IMR-90 (cell line): ENCODE results near the gene DCAF11. TPM values are rescaled to one million over a fixed set of nuclear protein-coding genes. Genes with fewer than 3 reads are reported as not detected.

ENCODE experiments used
- ATAC-seq: fragments of 200-7000 bp; cut with Tn5 transposase; 2 replicates; pipeline ENCODE4 v1.9.1; 2020; ENCODE audit warnings: low read depth, mild to moderate bottlenecking, moderate library complexity
- BruUV-seq: library from RNA; stranded (reverse); fragments of 400-500 nt; replicated peaks from 2 replicates; lab custom pipeline; 2021; lab: Mats Ljungman, UMichigan
- CTCF ChIA-PET: fragments of 300-600 bp; formaldehyde crosslinking; extraction: SDS; loops from one replicate; lab custom pipeline; 2021; ENCODE audit warnings: antibody characterized with exemption; lab: Yijun Ruan, JAX
- POLR2A ChIA-PET: fragments of 300-600 bp; sonication (Branson Sonifier 250); formaldehyde crosslinking; loops from one replicate; lab custom pipeline; 2022; ENCODE audit warnings: antibody characterized with exemption; ENCODE audit not compliant: unreplicated experiment; lab: Charles Lee
- DNase-seq: peaks from one replicate; pipeline ENCODE4 v3.0.0; 2013
- H2AFZ ChIP-seq: replicated peaks from 2 replicates; pipeline ENCODE3; 2013; ENCODE audit warnings: low read length, mild to moderate bottlenecking; ENCODE audit not compliant: poor library complexity
- H2AK5ac ChIP-seq: 2 replicates; pipeline ENCODE4 v1.6.1; 2013; ENCODE audit warnings: low read depth, low read length, inconsistent platforms
- H2AK9ac ChIP-seq: replicated peaks from 2 replicates; pipeline ENCODE3; 2013; ENCODE audit warnings: mild to moderate bottlenecking, low read depth, low read length, moderate library complexity; ENCODE audit not compliant: poor library complexity
- H2BK120ac ChIP-seq: 2 replicates; pipeline ENCODE4 v1.6.1; 2013; ENCODE audit warnings: low read depth, low read length, inconsistent platforms
- H2BK15ac ChIP-seq: 3 replicates; pipeline ENCODE4 v1.6.1; 2013; ENCODE audit warnings: low read depth, low read length, inconsistent platforms
- H2BK20ac ChIP-seq: 2 replicates; pipeline ENCODE4 v1.6.1; 2013; ENCODE audit warnings: low read depth, mild to moderate bottlenecking, inconsistent platforms, low read length, moderate library complexity
- H2BK5ac ChIP-seq: 2 replicates; pipeline ENCODE4 v1.6.1; 2013; ENCODE audit warnings: mild to moderate bottlenecking, low read depth, low read length, inconsistent platforms; ENCODE audit not compliant: poor library complexity, severe bottlenecking
- H3K14ac ChIP-seq: replicated peaks from 2 replicates; pipeline ENCODE4 v1.6.1; 2013; ENCODE audit warnings: low read depth, low read length, inconsistent platforms
- H3K18ac ChIP-seq: 2 replicates; pipeline ENCODE4 v1.6.1; 2013; ENCODE audit warnings: low read depth, low read length, control low read depth
- H3K23ac ChIP-seq: 2 replicates; pipeline ENCODE4 v1.6.1; 2013; ENCODE audit warnings: low read depth, low read length, inconsistent platforms
- H3K27ac ChIP-seq: 2 replicates; pipeline ENCODE4 v1.5.1; 2013; ENCODE audit warnings: mild to moderate bottlenecking, control low read depth, low read length; ENCODE audit not compliant: insufficient read depth
- H3K27me3 ChIP-seq: 2 replicates; pipeline ENCODE4 v1.6.1; 2013; ENCODE audit warnings: low read length; ENCODE audit not compliant: control insufficient read depth, insufficient read depth
- H3K36me3 ChIP-seq: 2 replicates; pipeline ENCODE4 v1.6.1; 2013; ENCODE audit warnings: low read length, mixed read lengths; ENCODE audit not compliant: control insufficient read depth, insufficient read depth
- H3K4ac ChIP-seq: 2 replicates; pipeline ENCODE4 v1.6.1; 2013; ENCODE audit warnings: low read depth, low read length, inconsistent platforms
- H3K4me1 ChIP-seq: 2 replicates; pipeline ENCODE4 v1.6.1; 2013; ENCODE audit warnings: low read length, mixed read lengths; ENCODE audit not compliant: control insufficient read depth, insufficient read depth
- H3K4me2 ChIP-seq: 2 replicates; pipeline ENCODE4 v1.6.1; 2013; ENCODE audit warnings: low read depth, mild to moderate bottlenecking, control low read depth, low read length, moderate library complexity
- H3K4me3 ChIP-seq: 2 replicates; pipeline ENCODE4 v1.5.1; 2013; ENCODE audit warnings: low read depth, mild to moderate bottlenecking, control low read depth, low read length, moderate library complexity; ENCODE audit not compliant: insufficient read depth
- H3K56ac ChIP-seq: 2 replicates; pipeline ENCODE4 v1.6.1; 2013; ENCODE audit warnings: low read length, inconsistent platforms; ENCODE audit not compliant: insufficient read depth; ENCODE audit errors: extremely low read depth
- H3K79me1 ChIP-seq, 2 experiments: 2 replicates each; pipeline ENCODE4 v1.6.1; 2013; ENCODE audit warnings: low read length in 2 of 2, inconsistent platforms in 1 of 2, low read depth in 1 of 2
- H3K9ac ChIP-seq: 2 replicates; pipeline ENCODE4 v1.6.1; 2013; ENCODE audit warnings: low read depth, low read length, control low read depth
- H3K9me1 ChIP-seq: 2 replicates; pipeline ENCODE4 v1.6.1; 2013; ENCODE audit warnings: low read length, inconsistent platforms; ENCODE audit not compliant: insufficient read depth
- H3K9me3 ChIP-seq: 2 replicates; pipeline ENCODE4 v1.6.1; 2013; ENCODE audit warnings: low read length; ENCODE audit not compliant: control insufficient read depth, insufficient read depth
- H4K20me1 ChIP-seq: 2 replicates; pipeline ENCODE4 v1.6.1; 2013; ENCODE audit warnings: low read length, inconsistent platforms; ENCODE audit not compliant: insufficient read depth
- H4K5ac ChIP-seq: 2 replicates; pipeline ENCODE4 v1.6.1; 2013; ENCODE audit warnings: mild to moderate bottlenecking, low read depth, low read length, control low read depth
- H4K8ac ChIP-seq, 2 experiments: 2 replicates each; pipeline ENCODE4 v1.6.1; 2013; ENCODE audit warnings: low read depth in 2 of 2, low read length in 2 of 2, control low read depth in 1 of 2, inconsistent platforms in 1 of 2
- H4K91ac ChIP-seq: 2 replicates; pipeline ENCODE4 v1.6.1; 2013; ENCODE audit warnings: low read depth, low read length, inconsistent platforms; ENCODE audit not compliant: insufficient read depth
- BHLHE40 ChIP-seq: fragments of 150-350 bp; IDR thresholded peaks from 2 replicates; pipeline ENCODE4 v1.6.1; 2016; ENCODE audit warnings: mild to moderate bottlenecking, low read depth, low read length
- CEBPB ChIP-seq: IDR thresholded peaks from 2 replicates; pipeline ENCODE4 v1.6.1; 2012; ENCODE audit warnings: low read depth, low read length, improper control_type of control experiment
- CHD1 ChIP-seq: IDR thresholded peaks from 2 replicates; pipeline ENCODE4 v1.6.1; 2012; ENCODE audit warnings: low read depth, low read length, improper control_type of control experiment
- MAFK ChIP-seq: IDR thresholded peaks from 2 replicates; pipeline ENCODE4 v1.6.1; 2012; ENCODE audit warnings: low read depth, low read length, improper control_type of control experiment
- MAZ ChIP-seq: IDR thresholded peaks from 2 replicates; pipeline ENCODE4 v1.6.1; 2012; ENCODE audit warnings: low read depth, mild to moderate bottlenecking, low read length, improper control_type of control experiment, moderate library complexity, borderline replicate concordance
- MXI1 ChIP-seq: IDR thresholded peaks from 2 replicates; pipeline ENCODE4 v1.6.1; 2012; ENCODE audit warnings: low read depth, mild to moderate bottlenecking, low read length, moderate library complexity, borderline replicate concordance
- NFE2L2 ChIP-seq: fragments of 150-350 bp; IDR thresholded peaks from 2 replicates; pipeline ENCODE4 v1.6.1; 2016; ENCODE audit warnings: low read depth, mild to moderate bottlenecking, low read length
- RAD21 ChIP-seq: IDR thresholded peaks from 2 replicates; pipeline ENCODE4 v1.6.1; 2012; ENCODE audit warnings: low read length, improper control_type of control experiment
- RCOR1 ChIP-seq: IDR thresholded peaks from 2 replicates; pipeline ENCODE4 v1.6.1; 2012; ENCODE audit warnings: mild to moderate bottlenecking, low read length, improper control_type of control experiment; ENCODE audit not compliant: insufficient replicate concordance
- RFX5 ChIP-seq: IDR thresholded peaks from 2 replicates; pipeline ENCODE4 v1.8.0; 2012; ENCODE audit warnings: low read depth, mild to moderate bottlenecking, low read length, moderate library complexity
- SMC3 ChIP-seq: fragments of 150-350 bp; IDR thresholded peaks from 2 replicates; pipeline ENCODE4 v1.6.1; 2016; ENCODE audit warnings: low read depth, mild to moderate bottlenecking, antibody characterized with exemption, low read length, moderate library complexity
- WGBS, 2 experiments: methylation state at CpG; one replicate each; pipeline versions ENCODE4 v1.1.5 to v1.1.7; 2013; ENCODE audit warnings: missing lambda C conversion rate in 2 of 2; ENCODE audit not compliant: insufficient read length in 1 of 2; ENCODE audit errors: extremely low coverage in 2 of 2; 5-methylcytosine and 5-hydroxymethylcytosine counted together
- dilution Hi-C: fragments of 300-500 bp; cut with HindIII; formaldehyde crosslinking; loops from one replicate; pipeline ENCODE4 v1.14.3; 2018; ENCODE audit warnings: low sequenced_read_pairs; ENCODE audit not compliant: unreplicated experiment
- in situ Hi-C: fragments of 300-500 bp; cut with MboI; formaldehyde crosslinking; loops from 3 replicates; pipeline ENCODE4 v1.14.3; 2019; ENCODE audit warnings: low sequenced_read_pairs, inconsistent platforms, mixed read lengths
- intact Hi-C: fragments of 100-400 bp; cut with micrococcal nuclease; formaldehyde crosslinking; loops from 2 replicates; pipeline ENCODE4 v1.10.0; 2022
- polyA plus RNA-seq, 3 experiments: library from polyadenylated mRNA; depleted of rRNA; stranded (reverse); fragments of >200 nt; gene quantifications; 2 replicates each; pipeline ENCODE4 v1.2.3, GENCODE V29; 2012; ENCODE audit warnings: low replicate concordance in 1 of 3
- total RNA-seq: library from RNA; depleted of rRNA; stranded (reverse); fragments of >200 nt; gene quantifications from 2 replicates; pipeline ENCODE4 v1.2.3, GENCODE V29; 2012
- TF ChIP-seq, protein P1 (sequence below): fragments of 150-350 bp; IDR thresholded peaks from 2 replicates; pipeline ENCODE4 v1.6.1; 2016; ENCODE audit warnings: low read depth, mild to moderate bottlenecking, low read length, moderate library complexity, borderline replicate concordance
- TF ChIP-seq, protein P2 (sequence below): fragments of 150-350 bp; IDR thresholded peaks from 2 replicates; pipeline ENCODE4 v1.6.1; 2017; ENCODE audit warnings: mild to moderate bottlenecking, antibody characterized with exemption, low read length, low read depth

The DCAF11 gene
- total and polyA plus RNA-seq, 2 of the 4 experiments (the other 2 are of a cell fraction) = 21.0 to 52.0 TPM

DNA sequence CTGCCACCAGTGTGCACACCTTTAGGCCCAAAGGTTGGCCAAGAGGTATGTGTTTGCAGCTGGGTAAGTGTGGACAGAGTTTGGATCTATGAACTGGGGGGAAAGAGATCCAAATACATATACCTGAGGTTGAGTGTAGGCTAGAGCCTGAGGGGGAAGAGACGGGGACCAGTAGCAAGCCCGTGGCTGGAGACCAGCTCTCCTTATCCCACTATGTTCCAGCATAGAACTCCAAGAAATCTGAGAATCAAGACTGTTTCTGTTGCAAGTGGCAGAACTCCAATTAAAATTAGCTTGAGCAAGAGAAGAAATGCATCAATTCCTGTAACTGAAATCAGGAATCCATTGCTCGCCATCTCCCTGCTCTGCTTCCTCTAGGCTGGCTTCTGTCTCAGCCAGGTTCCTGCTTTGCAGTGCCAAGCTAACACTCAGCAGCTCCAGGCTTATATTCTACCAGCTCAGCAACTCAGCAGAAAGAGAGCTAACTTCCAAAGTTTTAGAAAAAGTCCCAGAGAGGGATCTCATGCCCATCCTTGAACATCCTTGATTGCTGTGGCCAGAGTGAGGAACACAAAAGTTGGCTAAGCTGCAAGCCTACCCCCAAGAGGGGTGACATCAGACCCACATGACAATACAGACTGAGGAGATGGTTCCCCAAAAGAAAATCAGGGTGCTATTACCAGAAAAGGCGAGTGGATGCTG is 21.9 kb upstream of the DCAF11 start:
- peaks cover 16 to 27% of the 10 kb centered on the region in 2 experiments for H3K79me1 ChIP-seq
- H4K8ac ChIP-seq = peak overlapping the region in 1 of 2 experiments; percentile 94; a peak in 2 of 4 replicates
- no peak for DNase-seq
- peaks cover 8% of the 10 kb centered on the region for H3K4me1 ChIP-seq
- BruUV-seq = no TSS peak
- no peak overlapping the region; the same call in 1 of the 2 replicates for H4K5ac ChIP-seq
- H3K4me2 ChIP-seq = no peak overlapping the region
- H2BK120ac ChIP-seq = peak overlapping the region; percentile 49
- no peak overlapping the region for H2AK9ac ChIP-seq
- H3K23ac ChIP-seq = no peak overlapping the region
- no peak overlapping the region for H2AFZ ChIP-seq
- peak overlapping the region; percentile 78 for H2BK20ac ChIP-seq
- no peak overlapping the region for H3K18ac ChIP-seq
- dilution Hi-C loops = no loop called here
- in situ Hi-C loops = loop anchor here (5.0 to 10.0 kb wide), 2 partner anchors 35 to 118 kb away; no protein-coding TSS in a partner anchor
- H3K27ac ChIP-seq = no peak overlapping the region
- 100% methylated on average over 1 of the region's 4 CpGs; no CpG with 5 or more reads in 1 of the 2 experiments for WGBS, 2 experiments
- no peaks in the 10 kb centered on the region for H3K9me3 ChIP-seq
- H3K4me3 ChIP-seq = no peak overlapping the region
- intact Hi-C loops = no loop called here
- no peak overlapping the region for H3K56ac ChIP-seq
- H2BK15ac ChIP-seq = no peak overlapping the region
- 0 out of 2 replicates have a peak overlapping the region, but pooled peaks have one; percentile 65 for H3K14ac ChIP-seq
- no peak overlapping the region for H3K9ac ChIP-seq
- peaks cover 13% of the 10 kb centered on the region for H3K9me1 ChIP-seq
- ChIA-PET POLR2A (no interaction called here), CTCF (interaction anchor here (2.4 to 3.5 kb wide), 3 partner anchors 12 to 35 kb away, joined by 8 to 30 read pairs (median 15); no protein-coding TSS in a partner anchor)
- peak overlapping the region; percentile 36; the same call in 1 of the 2 replicates for H2AK5ac ChIP-seq
- no peak for ATAC-seq
- no peaks in the 10 kb centered on the region for H3K36me3 ChIP-seq
- H3K4ac ChIP-seq = peak overlapping the region; percentile 90
- peaks cover 10% of the 10 kb centered on the region; the same call in 1 of the 2 replicates for H4K20me1 ChIP-seq
- no peak overlapping the region for H2BK5ac ChIP-seq
- no peaks in the 10 kb centered on the region; the same call in 1 of the 2 replicates for H3K27me3 ChIP-seq
- peak overlapping the region; percentile 96; the same call in 1 of the 2 replicates for H4K91ac ChIP-seq
- TF ChIP-seq RFX5 (no peak), RCOR1 (no peak), BHLHE40 (no peak), RAD21 (no peak), NFE2L2 (no peak), CHD1 (no peak), MAZ (no peak), CEBPB (no peak), MXI1 (no peak), SMC3 (no peak), MAFK (no peak)
- TF ChIP-seq, protein P1, sequence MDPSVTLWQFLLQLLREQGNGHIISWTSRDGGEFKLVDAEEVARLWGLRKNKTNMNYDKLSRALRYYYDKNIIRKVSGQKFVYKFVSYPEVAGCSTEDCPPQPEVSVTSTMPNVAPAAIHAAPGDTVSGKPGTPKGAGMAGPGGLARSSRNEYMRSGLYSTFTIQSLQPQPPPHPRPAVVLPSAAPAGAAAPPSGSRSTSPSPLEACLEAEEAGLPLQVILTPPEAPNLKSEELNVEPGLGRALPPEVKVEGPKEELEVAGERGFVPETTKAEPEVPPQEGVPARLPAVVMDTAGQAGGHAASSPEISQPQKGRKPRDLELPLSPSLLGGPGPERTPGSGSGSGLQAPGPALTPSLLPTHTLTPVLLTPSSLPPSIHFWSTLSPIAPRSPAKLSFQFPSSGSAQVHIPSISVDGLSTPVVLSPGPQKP = no peak
- TF ChIP-seq, protein P2, sequence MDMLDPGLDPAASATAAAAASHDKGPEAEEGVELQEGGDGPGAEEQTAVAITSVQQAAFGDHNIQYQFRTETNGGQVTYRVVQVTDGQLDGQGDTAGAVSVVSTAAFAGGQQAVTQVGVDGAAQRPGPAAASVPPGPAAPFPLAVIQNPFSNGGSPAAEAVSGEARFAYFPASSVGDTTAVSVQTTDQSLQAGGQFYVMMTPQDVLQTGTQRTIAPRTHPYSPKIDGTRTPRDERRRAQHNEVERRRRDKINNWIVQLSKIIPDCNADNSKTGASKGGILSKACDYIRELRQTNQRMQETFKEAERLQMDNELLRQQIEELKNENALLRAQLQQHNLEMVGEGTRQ = no peak
